SK-N-SH (cell line): ENCODE measurements around the gene NREP.

Experiments used
- CHD2 ChIP-seq: fragments of 150-350 bp; IDR thresholded peaks from 2 replicates; pipeline ENCODE4 v1.6.1; 2018; ENCODE audit warnings: low read length; ENCODE audit not compliant: partially characterized antibody
- FOXJ3 ChIP-seq: sonication (generic); formaldehyde crosslinking; IDR thresholded peaks from 2 replicates; pipeline ENCODE4 v1.5.1; 2020; ENCODE audit warnings: mild to moderate bottlenecking, missing genetic modification reagents
- FOXM1 ChIP-seq: IDR thresholded peaks from 2 replicates; pipeline ENCODE4 v1.4.0; 2012; ENCODE audit warnings: low read depth, mild to moderate bottlenecking
- GABPA ChIP-seq: IDR thresholded peaks from 2 replicates; pipeline ENCODE4 v1.4.0; 2012; ENCODE audit warnings: low read depth, mild to moderate bottlenecking
- JUND ChIP-seq: IDR thresholded peaks from 2 replicates; pipeline ENCODE4 v1.4.0; 2012
- MEF2A ChIP-seq: IDR thresholded peaks from 2 replicates; pipeline ENCODE4 v1.4.0; 2012; ENCODE audit warnings: low read depth, borderline replicate concordance
- NRF1 ChIP-seq: IDR thresholded peaks from 2 replicates; pipeline ENCODE4 v1.6.1; 2012; ENCODE audit warnings: low read depth, mild to moderate bottlenecking, low read length
- POLR2AphosphoS5 ChIP-seq: IDR thresholded peaks from 2 replicates; pipeline ENCODE4 v1.6.1; 2012; ENCODE audit warnings: low read depth, low read length
- RFX5 ChIP-seq: IDR thresholded peaks from 2 replicates; pipeline ENCODE4 v1.6.1; 2012; ENCODE audit warnings: mild to moderate bottlenecking, improper control_type of control experiment, low read length
- TCF12 ChIP-seq: IDR thresholded peaks from 2 replicates; pipeline ENCODE4 v1.4.0; 2012
- TF ChIP-seq, protein P1 (sequence below): fragments of 150-350 bp; IDR thresholded peaks from 2 replicates; pipeline ENCODE4 v1.6.1; 2016; ENCODE audit warnings: mild to moderate bottlenecking, low read depth, low read length
- TF ChIP-seq, protein P2 (sequence below): fragments of 200-600 bp; sonication (generic); IDR thresholded peaks from 2 replicates; pipeline ENCODE4 v1.6.1; 2017; ENCODE audit warnings: antibody characterized with exemption, mild to moderate bottlenecking, moderate library complexity
- TF ChIP-seq, protein P3 (sequence below): fragments of 150-350 bp; IDR thresholded peaks from 2 replicates; pipeline ENCODE4 v1.6.1; 2017; ENCODE audit warnings: antibody characterized with exemption, low read length, low read depth, borderline replicate concordance
- TF ChIP-seq, protein P4 (sequence below): IDR thresholded peaks from 2 replicates; pipeline ENCODE4 v1.4.0; 2012; ENCODE audit warnings: low read depth, borderline replicate concordance

GRCh38 chr5:111747337-111747736, 9.7 kb downstream of the NREP start:
- no peak for TF ChIP-seq NRF1
- TF ChIP-seq, protein P1, sequence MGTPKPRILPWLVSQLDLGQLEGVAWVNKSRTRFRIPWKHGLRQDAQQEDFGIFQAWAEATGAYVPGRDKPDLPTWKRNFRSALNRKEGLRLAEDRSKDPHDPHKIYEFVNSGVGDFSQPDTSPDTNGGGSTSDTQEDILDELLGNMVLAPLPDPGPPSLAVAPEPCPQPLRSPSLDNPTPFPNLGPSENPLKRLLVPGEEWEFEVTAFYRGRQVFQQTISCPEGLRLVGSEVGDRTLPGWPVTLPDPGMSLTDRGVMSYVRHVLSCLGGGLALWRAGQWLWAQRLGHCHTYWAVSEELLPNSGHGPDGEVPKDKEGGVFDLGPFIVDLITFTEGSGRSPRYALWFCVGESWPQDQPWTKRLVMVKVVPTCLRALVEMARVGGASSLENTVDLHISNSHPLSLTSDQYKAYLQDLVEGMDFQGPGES, result no peak
- TF ChIP-seq, protein P2, sequence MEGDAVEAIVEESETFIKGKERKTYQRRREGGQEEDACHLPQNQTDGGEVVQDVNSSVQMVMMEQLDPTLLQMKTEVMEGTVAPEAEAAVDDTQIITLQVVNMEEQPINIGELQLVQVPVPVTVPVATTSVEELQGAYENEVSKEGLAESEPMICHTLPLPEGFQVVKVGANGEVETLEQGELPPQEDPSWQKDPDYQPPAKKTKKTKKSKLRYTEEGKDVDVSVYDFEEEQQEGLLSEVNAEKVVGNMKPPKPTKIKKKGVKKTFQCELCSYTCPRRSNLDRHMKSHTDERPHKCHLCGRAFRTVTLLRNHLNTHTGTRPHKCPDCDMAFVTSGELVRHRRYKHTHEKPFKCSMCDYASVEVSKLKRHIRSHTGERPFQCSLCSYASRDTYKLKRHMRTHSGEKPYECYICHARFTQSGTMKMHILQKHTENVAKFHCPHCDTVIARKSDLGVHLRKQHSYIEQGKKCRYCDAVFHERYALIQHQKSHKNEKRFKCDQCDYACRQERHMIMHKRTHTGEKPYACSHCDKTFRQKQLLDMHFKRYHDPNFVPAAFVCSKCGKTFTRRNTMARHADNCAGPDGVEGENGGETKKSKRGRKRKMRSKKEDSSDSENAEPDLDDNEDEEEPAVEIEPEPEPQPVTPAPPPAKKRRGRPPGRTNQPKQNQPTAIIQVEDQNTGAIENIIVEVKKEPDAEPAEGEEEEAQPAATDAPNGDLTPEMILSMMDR, result no peak
- TF ChIP-seq JUND, result no peak
- no peak for TF ChIP-seq MEF2A
- TF ChIP-seq, protein P3, sequence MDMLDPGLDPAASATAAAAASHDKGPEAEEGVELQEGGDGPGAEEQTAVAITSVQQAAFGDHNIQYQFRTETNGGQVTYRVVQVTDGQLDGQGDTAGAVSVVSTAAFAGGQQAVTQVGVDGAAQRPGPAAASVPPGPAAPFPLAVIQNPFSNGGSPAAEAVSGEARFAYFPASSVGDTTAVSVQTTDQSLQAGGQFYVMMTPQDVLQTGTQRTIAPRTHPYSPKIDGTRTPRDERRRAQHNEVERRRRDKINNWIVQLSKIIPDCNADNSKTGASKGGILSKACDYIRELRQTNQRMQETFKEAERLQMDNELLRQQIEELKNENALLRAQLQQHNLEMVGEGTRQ, result no peak
- TF ChIP-seq FOXM1, result no peak
- TF ChIP-seq POLR2AphosphoS5, result no peak
- no peak for TF ChIP-seq FOXJ3 (CRISPR knock-in tag)
- TF ChIP-seq, protein P4, sequence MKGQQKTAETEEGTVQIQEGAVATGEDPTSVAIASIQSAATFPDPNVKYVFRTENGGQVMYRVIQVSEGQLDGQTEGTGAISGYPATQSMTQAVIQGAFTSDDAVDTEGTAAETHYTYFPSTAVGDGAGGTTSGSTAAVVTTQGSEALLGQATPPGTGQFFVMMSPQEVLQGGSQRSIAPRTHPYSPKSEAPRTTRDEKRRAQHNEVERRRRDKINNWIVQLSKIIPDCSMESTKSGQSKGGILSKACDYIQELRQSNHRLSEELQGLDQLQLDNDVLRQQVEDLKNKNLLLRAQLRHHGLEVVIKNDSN, result no peak
- TF ChIP-seq RFX5, result no peak
- TF ChIP-seq CHD2, result no peak
- peak; percentile 5; the same call in 1 of the 2 replicates for TF ChIP-seq TCF12
- no peak for TF ChIP-seq GABPA
